GM23338 (cell line): Measurements from ENCODE around the gene ABCA13. TPM values are rescaled to one million over a fixed set of nuclear protein-coding genes. Genes with fewer than 3 reads are reported as not detected.

Experiments
- ATAC-seq: fragments of 200-7000 bp; cut with Tn5 transposase; 3 replicates; pipeline ENCODE4 v1.9.1; 2020
- DNase-seq: peaks from one replicate; pipeline ENCODE4 v3.0.0-alpha.2; 2015; ENCODE audit warnings: low spot score
- H2AFZ ChIP-seq: fragments of 200-600 bp; sonication (generic); 2 replicates; pipeline ENCODE4 v1.8.0; 2016; ENCODE audit warnings: antibody characterized with exemption, mild to moderate bottlenecking, moderate library complexity
- H3F3A ChIP-seq: fragments of 200-600 bp; sonication (generic); replicated peaks from 2 replicates; pipeline ENCODE4 v1.8.0; 2017; ENCODE audit warnings: antibody characterized with exemption, mixed run types, low read depth
- H3K27ac ChIP-seq: fragments of 200-600 bp; sonication (generic); 2 replicates; pipeline ENCODE4 v1.6.1; 2016; ENCODE audit warnings: low read depth
- H3K27me3 ChIP-seq: fragments of 200-600 bp; sonication (generic); 2 replicates; pipeline ENCODE4 v1.8.0; 2016; ENCODE audit warnings: mild to moderate bottlenecking, mixed run types, moderate library complexity; ENCODE audit not compliant: insufficient read depth
- H3K36me3 ChIP-seq: fragments of 200-600 bp; sonication (generic); 2 replicates; pipeline ENCODE4 v1.8.0; 2016; ENCODE audit warnings: mild to moderate bottlenecking; ENCODE audit not compliant: insufficient read depth
- H3K4me1 ChIP-seq: fragments of 200-600 bp; sonication (generic); 2 replicates; pipeline ENCODE4 v1.8.0; 2016; ENCODE audit warnings: mild to moderate bottlenecking, moderate library complexity; ENCODE audit not compliant: insufficient read depth
- H3K4me2 ChIP-seq: fragments of 200-600 bp; sonication (generic); 2 replicates; pipeline ENCODE4 v1.7.1; 2017; ENCODE audit warnings: mixed run types
- H3K4me3 ChIP-seq: fragments of 200-600 bp; sonication (generic); 2 replicates; pipeline ENCODE4 v1.6.1; 2016; ENCODE audit warnings: mixed run types
- H3K79me2 ChIP-seq: fragments of 200-600 bp; sonication (generic); replicated peaks from 2 replicates; pipeline ENCODE4 v1.8.0; 2017; ENCODE audit warnings: mild to moderate bottlenecking; ENCODE audit not compliant: insufficient read depth
- H3K9me2 ChIP-seq: fragments of 200-600 bp; sonication (generic); 2 replicates; pipeline ENCODE4 v1.8.0; 2017; ENCODE audit not compliant: insufficient read depth
- H4K20me1 ChIP-seq: fragments of 200-600 bp; sonication (generic); replicated peaks from 2 replicates; pipeline ENCODE4 v1.8.0; 2017; ENCODE audit warnings: mild to moderate bottlenecking; ENCODE audit not compliant: insufficient read depth
- H3K27ac Mint-ChIP-seq: 2 replicates; pipeline ENCODE4 v1.8.0; 2020; ENCODE audit warnings: inconsistent platforms, mild to moderate bottlenecking, moderate library complexity, mixed read lengths
- H3K27me3 Mint-ChIP-seq: 3 replicates; pipeline ENCODE4 v1.8.0; 2022; ENCODE audit warnings: low read depth, mild to moderate bottlenecking, moderate library complexity, mixed read lengths, inconsistent platforms; ENCODE audit not compliant: insufficient read depth, poor library complexity
- H3K36me3 Mint-ChIP-seq: 3 replicates; pipeline ENCODE4 v1.8.0; 2021; ENCODE audit warnings: low read depth, mild to moderate bottlenecking, inconsistent platforms, moderate library complexity, mixed read lengths
- H3K4me1 Mint-ChIP-seq: 3 replicates; pipeline ENCODE4 v1.8.0; 2020; ENCODE audit warnings: mild to moderate bottlenecking, inconsistent platforms, mixed read lengths
- H3K4me3 Mint-ChIP-seq: 3 replicates; pipeline ENCODE4 v1.8.0; 2021; ENCODE audit warnings: moderate library complexity, mild to moderate bottlenecking, inconsistent platforms, mixed read lengths
- H3K9me3 Mint-ChIP-seq: 3 replicates; pipeline ENCODE4 v1.8.0; 2020; ENCODE audit warnings: moderate library complexity, mild to moderate bottlenecking, inconsistent platforms, mixed read lengths
- CTCF ChIP-seq, 2 experiments: fragments of 200-600 bp in 1 of 2; sonication (generic) in 1 of 2; conservative IDR thresholded peaks; 2 replicates each; pipeline versions ENCODE4 v1.5.1 to v1.6.1; 2016 to 2017; ENCODE audit warnings: antibody characterized with exemption in 2 of 2, low read depth in 2 of 2, mild to moderate bottlenecking in 2 of 2, moderate library complexity in 1 of 2
- ETS1 ChIP-seq: IDR thresholded peaks from 2 replicates; pipeline ENCODE4 v1.6.1; 2016; ENCODE audit warnings: antibody characterized with exemption
- EZH2 ChIP-seq: fragments of 200-600 bp; sonication (generic); IDR thresholded peaks from one replicate; pipeline ENCODE4 v1.8.0; 2017; ENCODE audit warnings: antibody characterized with exemption, mild to moderate bottlenecking, low read depth; ENCODE audit not compliant: unreplicated experiment
- EZH2phosphoT487 ChIP-seq: fragments of 200-600 bp; sonication (generic); IDR thresholded peaks from one replicate; pipeline ENCODE4 v1.8.1; 2018; ENCODE audit warnings: antibody characterized with exemption; ENCODE audit not compliant: unreplicated experiment
- STAT1 ChIP-seq: IDR thresholded peaks from one replicate; pipeline ENCODE4 v1.6.1; 2016; ENCODE audit warnings: antibody characterized with exemption; ENCODE audit not compliant: unreplicated experiment
- ZNF114 ChIP-seq: fragments of 250-450 bp; sonication (Bioruptor Pico); IDR thresholded peaks from 2 replicates; pipeline ENCODE4 v1.5.0; 2020; ENCODE audit warnings: mild to moderate bottlenecking, moderate library complexity
- ZNF331 ChIP-seq: fragments of 250-450 bp; sonication (Bioruptor Pico); IDR thresholded peaks from 2 replicates; pipeline ENCODE4 v1.5.0; 2020; ENCODE audit warnings: low read depth, mild to moderate bottlenecking, moderate library complexity
- ZNF462 ChIP-seq: fragments of 250-450 bp; sonication (Bioruptor Pico); IDR thresholded peaks from 2 replicates; pipeline ENCODE4 v1.5.0; 2020; ENCODE audit warnings: mild to moderate bottlenecking, moderate library complexity
- polyA plus RNA-seq: library from polyadenylated mRNA; unstranded; fragments of >200 nt; fragmentation: Nextera tagmentation; extraction: Ambion mirVana; gene quantifications from 2 replicates; pipeline ENCODE4 v1.2.1, GENCODE V29; 2016
- total RNA-seq: library from RNA; depleted of rRNA; stranded (reverse); fragments of >200 nt; shearing (Covaris generic); gene quantifications from 2 replicates; pipeline ENCODE4 v1.2.3, GENCODE V29; 2014

Gene ABCA13
- total and polyA plus RNA-seq, 2 experiments from 2014 or later = 0.21 TPM; not detected in 1

GRCh38 chr7:48217753-48218152 lies 46.5 kb downstream of the ABCA13 start:
- no peak overlapping the region for H3K27ac ChIP-seq
- H3K27me3 Mint-ChIP-seq = no peaks in the 10 kb centered on the region
- H3K4me1 Mint-ChIP-seq = no peaks in the 10 kb centered on the region
- H3F3A ChIP-seq = no peaks in the 10 kb centered on the region
- H3K4me2 ChIP-seq = no peak overlapping the region
- no peak overlapping the region for H3K4me3 Mint-ChIP-seq
- H3K27me3 ChIP-seq = no peaks in the 10 kb centered on the region
- no peaks in the 10 kb centered on the region for H3K36me3 ChIP-seq
- H3K79me2 ChIP-seq = no peaks in the 10 kb centered on the region
- no peaks in the 10 kb centered on the region for H4K20me1 ChIP-seq
- no peak overlapping the region for H3K4me3 ChIP-seq
- DNase-seq = no peak
- H2AFZ ChIP-seq = no peak overlapping the region
- H3K9me3 Mint-ChIP-seq = 0 out of 3 replicates have a peak, but pooled peaks cover 7% of the 10 kb centered on the region
- H3K4me1 ChIP-seq = no peaks in the 10 kb centered on the region
- no peak overlapping the region for H3K27ac Mint-ChIP-seq
- no peaks in the 10 kb centered on the region for H3K9me2 ChIP-seq
- no peaks in the 10 kb centered on the region; the same call in 2 of the 3 replicates for H3K36me3 Mint-ChIP-seq
- TF ChIP-seq EZH2phosphoT487 (no peak), CTCF (conservative IDR thresholded peaks at IDR 0.05; ENCODE audit: low read depth in 2 of 2) (no peak), EZH2 (no peak), ETS1 (no peak), ZNF114 (CRISPR knock-in tag) (no peak), STAT1 (no peak), ZNF331 (no peak), ZNF462 (CRISPR knock-in tag) (no peak)
- ATAC-seq = no peak
